Astrocyte (in vitro differentiated cells and primary cell): ENCODE measurements around the gene F2. TPM values are rescaled to one million over a fixed set of nuclear protein-coding genes. Genes with fewer than 3 reads are reported as not detected.
A peak's percentile ranks its signal among the peaks of the same experiment; 100 is the strongest.

Experiments used
- DNase-seq: peaks from one replicate; pipeline ENCODE4 v3.0.0-alpha.2; 2010; ENCODE audit warnings: low read depth
- FAIRE-seq: peaks from 2 replicates; lab custom pipeline; 2011; peaks lifted over from hg19 to GRCh38; lab: Jason Lieb, UNC
- H2AFZ ChIP-seq: 2 replicates; pipeline ENCODE4 v1.6.0; 2012; ENCODE audit warnings: low read depth, low read length, inconsistent platforms
- H3K27ac ChIP-seq: 2 replicates; pipeline ENCODE4 v1.5.1; 2011; ENCODE audit warnings: low read depth, low read length, inconsistent platforms
- H3K27me3 ChIP-seq: 2 replicates; pipeline ENCODE4 v1.6.0; 2011; ENCODE audit warnings: low read length, inconsistent platforms; ENCODE audit not compliant: insufficient read depth
- H3K36me3 ChIP-seq: 2 replicates; pipeline ENCODE4 v1.5.1; 2011; ENCODE audit warnings: low read length, inconsistent platforms; ENCODE audit not compliant: insufficient read depth
- H3K4me1 ChIP-seq: 2 replicates; pipeline ENCODE4 v1.5.1; 2011; ENCODE audit warnings: low read length, inconsistent platforms; ENCODE audit not compliant: insufficient read depth
- H3K4me2 ChIP-seq: 2 replicates; pipeline ENCODE4 v1.6.0; 2012; ENCODE audit warnings: low read length, inconsistent platforms
- H3K4me3 ChIP-seq: 2 replicates; pipeline ENCODE4 v1.5.1; 2011; ENCODE audit warnings: low read depth, mild to moderate bottlenecking, low read length, inconsistent platforms; ENCODE audit not compliant: insufficient read depth
- H3K79me2 ChIP-seq: 2 replicates; pipeline ENCODE4 v1.6.0; 2012; ENCODE audit warnings: mild to moderate bottlenecking, low read length, inconsistent platforms; ENCODE audit not compliant: insufficient read depth
- H3K9ac ChIP-seq: 2 replicates; pipeline ENCODE4 v1.6.0; 2012; ENCODE audit warnings: mild to moderate bottlenecking, low read length, inconsistent platforms
- H3K9me3 ChIP-seq: 2 replicates; pipeline ENCODE4 v1.5.1; 2012; ENCODE audit warnings: low read depth, mild to moderate bottlenecking, low read length, inconsistent platforms; ENCODE audit not compliant: insufficient read depth
- H4K20me1 ChIP-seq: 2 replicates; pipeline ENCODE4 v1.6.0; 2012; ENCODE audit warnings: low read length, inconsistent platforms; ENCODE audit not compliant: insufficient read depth
- H3K27ac Mint-ChIP-seq: one replicate; pipeline ENCODE4 v1.8.0; 2021; ENCODE audit warnings: mild to moderate bottlenecking, mixed read lengths; ENCODE audit not compliant: unreplicated experiment
- H3K27me3 Mint-ChIP-seq: one replicate; pipeline ENCODE4 v1.8.0; 2021; ENCODE audit warnings: low read depth, mixed read lengths; ENCODE audit not compliant: unreplicated experiment
- H3K36me3 Mint-ChIP-seq: one replicate; pipeline ENCODE4 v1.8.0; 2021; ENCODE audit warnings: low read depth, mixed read lengths; ENCODE audit not compliant: unreplicated experiment
- H3K4me1 Mint-ChIP-seq: one replicate; pipeline ENCODE4 v1.8.0; 2021; ENCODE audit warnings: low read depth, mixed read lengths; ENCODE audit not compliant: unreplicated experiment
- H3K4me3 Mint-ChIP-seq: one replicate; pipeline ENCODE4 v1.8.0; 2021; ENCODE audit warnings: mild to moderate bottlenecking, moderate library complexity, mixed read lengths; ENCODE audit not compliant: unreplicated experiment
- H3K9me3 Mint-ChIP-seq: one replicate; pipeline ENCODE4 v1.8.0; 2021; ENCODE audit warnings: mild to moderate bottlenecking, mixed read lengths; ENCODE audit not compliant: unreplicated experiment
- CTCF ChIP-seq: IDR thresholded peaks from 2 replicates; pipeline ENCODE4 v1.5.1; 2011; ENCODE audit warnings: low read depth, mild to moderate bottlenecking, inconsistent platforms, low read length, moderate library complexity; ENCODE audit not compliant: insufficient read depth
- EZH2 ChIP-seq: IDR thresholded peaks from 2 replicates; pipeline ENCODE4 v1.6.1; 2012; ENCODE audit warnings: mild to moderate bottlenecking, low read length, inconsistent platforms; ENCODE audit not compliant: insufficient read depth
- total RNA-seq: library from RNA; stranded (reverse); gene quantifications from 2 replicates; pipeline ENCODE4 v1.2.1, GENCODE V29; 2021

The F2 gene
- total RNA-seq, 1 donor from 2014 or later = 0.57 TPM

DNA sequence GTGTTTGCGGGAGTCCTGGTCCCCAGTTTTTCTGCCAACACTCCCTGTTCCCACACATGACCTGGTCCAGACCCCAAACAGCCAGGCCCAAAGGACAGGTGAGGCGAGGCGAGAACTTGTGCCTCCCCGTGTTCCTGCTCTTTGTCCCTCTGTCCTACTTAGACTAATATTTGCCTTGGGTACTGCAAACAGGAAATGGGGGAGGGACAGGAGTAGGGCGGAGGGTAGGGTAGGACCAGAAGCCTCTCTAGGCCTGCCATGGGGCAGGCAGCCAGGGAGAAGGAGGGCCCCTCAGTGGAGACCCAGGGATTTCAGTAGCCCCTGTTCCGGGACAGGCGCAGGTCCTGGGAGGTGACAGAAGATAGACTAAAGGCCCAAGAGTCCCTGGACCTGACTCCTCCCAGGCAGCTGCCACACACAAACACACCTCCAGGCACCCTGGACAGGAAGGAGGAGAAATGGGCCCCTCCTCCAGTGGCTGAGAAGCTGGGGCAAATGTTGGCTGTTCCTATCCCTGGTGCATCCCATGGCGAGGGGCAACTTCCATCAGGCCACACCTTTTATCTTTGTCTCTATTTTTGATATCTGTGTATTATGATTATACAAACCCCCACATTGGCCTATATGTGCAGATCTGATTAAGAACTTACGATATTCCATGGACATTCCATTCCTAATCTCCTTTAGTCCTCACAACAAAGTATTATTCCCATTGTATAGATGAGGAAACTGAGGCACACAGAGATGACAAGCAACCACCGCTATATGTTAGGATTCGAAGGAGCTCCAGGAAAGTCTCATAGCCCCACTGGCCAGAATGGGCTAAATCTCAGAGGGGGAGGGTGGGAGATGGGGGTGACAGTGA is 626 bp upstream of the F2 start:
- H3K27me3 Mint-ChIP-seq = no peaks in the 10 kb centered on the region
- no peaks in the 10 kb centered on the region for H3K27me3 ChIP-seq
- no peaks in the 10 kb centered on the region for H4K20me1 ChIP-seq
- no peak overlapping the region for H3K27ac ChIP-seq
- no peak overlapping the region for H3K9ac ChIP-seq
- H3K4me1 ChIP-seq = peaks cover 19% of the 10 kb centered on the region
- no peak overlapping the region for H3K27ac Mint-ChIP-seq
- no peaks in the 10 kb centered on the region for H3K9me3 Mint-ChIP-seq
- H3K36me3 Mint-ChIP-seq = peaks cover 3% of the 10 kb centered on the region
- peaks cover 9% of the 10 kb centered on the region for H3K4me1 Mint-ChIP-seq
- H3K4me3 ChIP-seq = no peak overlapping the region
- H2AFZ ChIP-seq = peak overlapping the region; percentile 47
- H3K9me3 ChIP-seq = no peaks in the 10 kb centered on the region
- H3K36me3 ChIP-seq = no peaks in the 10 kb centered on the region
- no peak for TF ChIP-seq EZH2
- TF ChIP-seq CTCF = no peak
- H3K4me3 Mint-ChIP-seq = no peak overlapping the region
- no peak overlapping the region for H3K4me2 ChIP-seq
- H3K79me2 ChIP-seq = no peaks in the 10 kb centered on the region
- DNase-seq (no peak), FAIRE-seq (no peak)

- Mint-ChIP-seq H3K27ac (no peak overlapping the region), H3K27me3 (no peaks in the 10 kb centered on the region), H3K4me1 (peaks cover 16% of the 10 kb centered on the region), H3K36me3 (peaks cover 3% of the 10 kb centered on the region), H3K4me3 (no peak overlapping the region), H3K9me3 (no peaks in the 10 kb centered on the region)
- H3K4me3 ChIP-seq = no peak overlapping the region
- no peak overlapping the region for H3K27ac ChIP-seq
- FAIRE-seq (no peak), DNase-seq (no peak)
- peaks cover 11% of the 10 kb centered on the region for H3K4me1 ChIP-seq
- no peaks in the 10 kb centered on the region for H3K79me2 ChIP-seq
- H3K4me2 ChIP-seq = no peak overlapping the region
- H2AFZ ChIP-seq = no peak overlapping the region
- no peaks in the 10 kb centered on the region for H3K9me3 ChIP-seq
- no peaks in the 10 kb centered on the region for H4K20me1 ChIP-seq
- no peak overlapping the region for H3K9ac ChIP-seq
- no peaks in the 10 kb centered on the region for H3K27me3 ChIP-seq
- TF ChIP-seq CTCF (no peak), EZH2 (no peak)
- H3K36me3 ChIP-seq = no peaks in the 10 kb centered on the region
These were observed 668 bp downstream of the F2 start for GRCh38 chr11:46719543-46720218.
